ENCODE data around the gene USH2A.

- TF ChIP-seq POLR2AphosphoS5 (IDR thresholded peaks at IDR 0.05; ENCODE audit: low read depth, low read length) (no peak), POLR2A (IDR thresholded peaks at IDR 0.05; ENCODE audit: borderline replicate concordance, extremely low read depth, insufficient read depth, insufficient read length) (no peak), EZH2 (IDR thresholded peaks at IDR 0.05) (no peak), TCF7L2 (IDR thresholded peaks at IDR 0.05; ENCODE audit: borderline replicate concordance, extremely low read depth, insufficient read depth, insufficient read length) (no peak), RAD21 (IDR thresholded peaks at IDR 0.05; ENCODE audit: low read depth) (no peak), JUND (IDR thresholded peaks at IDR 0.05) (no peak), SIN3A (IDR thresholded peaks at IDR 0.05; ENCODE audit: low read depth) (no peak), ZNF274 (IDR thresholded peaks at IDR 0.05; ENCODE audit: low read depth, low read length) (no peak), ELF1 (IDR thresholded peaks at IDR 0.05; ENCODE audit: borderline replicate concordance, low read depth) (no peak)
- TF ChIP-seq, protein P1, sequence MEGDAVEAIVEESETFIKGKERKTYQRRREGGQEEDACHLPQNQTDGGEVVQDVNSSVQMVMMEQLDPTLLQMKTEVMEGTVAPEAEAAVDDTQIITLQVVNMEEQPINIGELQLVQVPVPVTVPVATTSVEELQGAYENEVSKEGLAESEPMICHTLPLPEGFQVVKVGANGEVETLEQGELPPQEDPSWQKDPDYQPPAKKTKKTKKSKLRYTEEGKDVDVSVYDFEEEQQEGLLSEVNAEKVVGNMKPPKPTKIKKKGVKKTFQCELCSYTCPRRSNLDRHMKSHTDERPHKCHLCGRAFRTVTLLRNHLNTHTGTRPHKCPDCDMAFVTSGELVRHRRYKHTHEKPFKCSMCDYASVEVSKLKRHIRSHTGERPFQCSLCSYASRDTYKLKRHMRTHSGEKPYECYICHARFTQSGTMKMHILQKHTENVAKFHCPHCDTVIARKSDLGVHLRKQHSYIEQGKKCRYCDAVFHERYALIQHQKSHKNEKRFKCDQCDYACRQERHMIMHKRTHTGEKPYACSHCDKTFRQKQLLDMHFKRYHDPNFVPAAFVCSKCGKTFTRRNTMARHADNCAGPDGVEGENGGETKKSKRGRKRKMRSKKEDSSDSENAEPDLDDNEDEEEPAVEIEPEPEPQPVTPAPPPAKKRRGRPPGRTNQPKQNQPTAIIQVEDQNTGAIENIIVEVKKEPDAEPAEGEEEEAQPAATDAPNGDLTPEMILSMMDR (IDR thresholded peaks at IDR 0.05 in 2 of 3, conservative IDR thresholded peaks at IDR 0.05 in 1 of 3; ENCODE audit: borderline replicate concordance in 1 of 3, insufficient read depth in 1 of 3, low read depth in 2 of 3, low read length in 2 of 3): no peak
- TF ChIP-seq, protein P2, sequence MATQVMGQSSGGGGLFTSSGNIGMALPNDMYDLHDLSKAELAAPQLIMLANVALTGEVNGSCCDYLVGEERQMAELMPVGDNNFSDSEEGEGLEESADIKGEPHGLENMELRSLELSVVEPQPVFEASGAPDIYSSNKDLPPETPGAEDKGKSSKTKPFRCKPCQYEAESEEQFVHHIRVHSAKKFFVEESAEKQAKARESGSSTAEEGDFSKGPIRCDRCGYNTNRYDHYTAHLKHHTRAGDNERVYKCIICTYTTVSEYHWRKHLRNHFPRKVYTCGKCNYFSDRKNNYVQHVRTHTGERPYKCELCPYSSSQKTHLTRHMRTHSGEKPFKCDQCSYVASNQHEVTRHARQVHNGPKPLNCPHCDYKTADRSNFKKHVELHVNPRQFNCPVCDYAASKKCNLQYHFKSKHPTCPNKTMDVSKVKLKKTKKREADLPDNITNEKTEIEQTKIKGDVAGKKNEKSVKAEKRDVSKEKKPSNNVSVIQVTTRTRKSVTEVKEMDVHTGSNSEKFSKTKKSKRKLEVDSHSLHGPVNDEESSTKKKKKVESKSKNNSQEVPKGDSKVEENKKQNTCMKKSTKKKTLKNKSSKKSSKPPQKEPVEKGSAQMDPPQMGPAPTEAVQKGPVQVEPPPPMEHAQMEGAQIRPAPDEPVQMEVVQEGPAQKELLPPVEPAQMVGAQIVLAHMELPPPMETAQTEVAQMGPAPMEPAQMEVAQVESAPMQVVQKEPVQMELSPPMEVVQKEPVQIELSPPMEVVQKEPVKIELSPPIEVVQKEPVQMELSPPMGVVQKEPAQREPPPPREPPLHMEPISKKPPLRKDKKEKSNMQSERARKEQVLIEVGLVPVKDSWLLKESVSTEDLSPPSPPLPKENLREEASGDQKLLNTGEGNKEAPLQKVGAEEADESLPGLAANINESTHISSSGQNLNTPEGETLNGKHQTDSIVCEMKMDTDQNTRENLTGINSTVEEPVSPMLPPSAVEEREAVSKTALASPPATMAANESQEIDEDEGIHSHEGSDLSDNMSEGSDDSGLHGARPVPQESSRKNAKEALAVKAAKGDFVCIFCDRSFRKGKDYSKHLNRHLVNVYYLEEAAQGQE (IDR thresholded peaks at IDR 0.05; ENCODE audit: low read depth): no peak
- TF ChIP-seq, protein P3, sequence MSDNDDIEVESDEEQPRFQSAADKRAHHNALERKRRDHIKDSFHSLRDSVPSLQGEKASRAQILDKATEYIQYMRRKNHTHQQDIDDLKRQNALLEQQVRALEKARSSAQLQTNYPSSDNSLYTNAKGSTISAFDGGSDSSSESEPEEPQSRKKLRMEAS (IDR thresholded peaks at IDR 0.05): no peak
Observed at GRCh38 chr1:216323344-216323743, 99.9 kb downstream of the USH2A start.

Data from HCT116 (cell line).